MG63 (cell line): ENCODE measurements around the gene TNFRSF11A. TPM values are rescaled to one million over a fixed set of nuclear protein-coding genes. Genes with fewer than 3 reads are reported as not detected.

Source experiments
- DNase-seq: peaks from one replicate; pipeline ENCODE4 v3.0.0-alpha.2; 2020
- H3K27me3 ChIP-seq: fragments of 250-450 bp; sonication (Bioruptor Pico); 2 replicates; pipeline ENCODE4 v1.5.1; 2020; ENCODE audit warnings: mild to moderate bottlenecking, moderate library complexity
- H3K36me3 ChIP-seq: fragments of 250-450 bp; sonication (Bioruptor Pico); 2 replicates; pipeline ENCODE4 v1.5.1; 2020; ENCODE audit warnings: mild to moderate bottlenecking, moderate library complexity
- H3K4me3 ChIP-seq: fragments of 250-450 bp; sonication (Bioruptor Pico); 2 replicates; pipeline ENCODE4 v1.5.1; 2020; ENCODE audit warnings: mild to moderate bottlenecking, moderate library complexity
- H3K9me3 ChIP-seq: fragments of 250-450 bp; sonication (Bioruptor Pico); 2 replicates; pipeline ENCODE4 v1.5.1; 2020; ENCODE audit warnings: mild to moderate bottlenecking, moderate library complexity
- total RNA-seq: library from RNA; depleted of rRNA; stranded (reverse); fragments of >200 nt; shearing (Covaris generic); gene quantifications from 2 replicates; pipeline ENCODE4 v1.2.3, GENCODE V29; 2014; ENCODE audit warnings: low replicate concordance

The TNFRSF11A gene
- total RNA-seq, 1 experiment from 2014 or later = 7.0 TPM

- no peaks in the 10 kb centered on the region for H3K27me3 ChIP-seq
- H3K4me3 ChIP-seq = no peak overlapping the region
- H3K36me3 ChIP-seq = no peaks in the 10 kb centered on the region
Observed at GRCh38 chr18:62386091-62386490, 61.0 kb downstream of the TNFRSF11A start.

DNA sequence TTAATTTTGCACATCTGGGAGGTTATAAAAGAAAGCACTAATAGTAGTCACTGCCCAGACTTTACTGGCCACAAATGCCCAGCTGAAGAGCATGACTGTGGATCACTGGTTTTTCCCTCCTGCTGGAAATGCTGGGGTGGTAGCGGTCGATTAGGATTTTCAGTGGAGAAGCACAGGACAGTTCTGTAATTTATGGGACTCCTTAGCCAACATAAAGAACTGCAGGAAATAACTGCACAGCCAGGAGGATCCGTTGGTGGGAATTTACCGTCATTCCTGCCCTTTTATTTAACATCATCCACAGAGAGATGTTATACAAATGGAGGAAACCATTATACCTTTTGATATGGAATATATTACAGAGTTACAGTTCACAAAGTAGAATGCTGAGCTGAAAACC is 61.5 kb downstream of the TNFRSF11A start:
- no peak overlapping the region for H3K4me3 ChIP-seq
- H3K9me3 ChIP-seq = no peaks in the 10 kb centered on the region
- H3K27me3 ChIP-seq = no peaks in the 10 kb centered on the region
- DNase-seq = no peak
- no peaks in the 10 kb centered on the region for H3K36me3 ChIP-seq

More at GRCh38 chr18:62386091-62386490, 61.0 kb downstream of the TNFRSF11A start:
- H3K9me3 ChIP-seq = no peaks in the 10 kb centered on the region
- DNase-seq = no peak

GRCh38 chr18:62387257-62387656 is 62.1 kb downstream of the TNFRSF11A start:
- Histone ChIP-seq H3K36me3 (no peaks in the 10 kb centered on the region), H3K9me3 (no peaks in the 10 kb centered on the region), H3K27me3 (no peaks in the 10 kb centered on the region), H3K4me3 (no peak overlapping the region)
- no peak for DNase-seq

DNA sequence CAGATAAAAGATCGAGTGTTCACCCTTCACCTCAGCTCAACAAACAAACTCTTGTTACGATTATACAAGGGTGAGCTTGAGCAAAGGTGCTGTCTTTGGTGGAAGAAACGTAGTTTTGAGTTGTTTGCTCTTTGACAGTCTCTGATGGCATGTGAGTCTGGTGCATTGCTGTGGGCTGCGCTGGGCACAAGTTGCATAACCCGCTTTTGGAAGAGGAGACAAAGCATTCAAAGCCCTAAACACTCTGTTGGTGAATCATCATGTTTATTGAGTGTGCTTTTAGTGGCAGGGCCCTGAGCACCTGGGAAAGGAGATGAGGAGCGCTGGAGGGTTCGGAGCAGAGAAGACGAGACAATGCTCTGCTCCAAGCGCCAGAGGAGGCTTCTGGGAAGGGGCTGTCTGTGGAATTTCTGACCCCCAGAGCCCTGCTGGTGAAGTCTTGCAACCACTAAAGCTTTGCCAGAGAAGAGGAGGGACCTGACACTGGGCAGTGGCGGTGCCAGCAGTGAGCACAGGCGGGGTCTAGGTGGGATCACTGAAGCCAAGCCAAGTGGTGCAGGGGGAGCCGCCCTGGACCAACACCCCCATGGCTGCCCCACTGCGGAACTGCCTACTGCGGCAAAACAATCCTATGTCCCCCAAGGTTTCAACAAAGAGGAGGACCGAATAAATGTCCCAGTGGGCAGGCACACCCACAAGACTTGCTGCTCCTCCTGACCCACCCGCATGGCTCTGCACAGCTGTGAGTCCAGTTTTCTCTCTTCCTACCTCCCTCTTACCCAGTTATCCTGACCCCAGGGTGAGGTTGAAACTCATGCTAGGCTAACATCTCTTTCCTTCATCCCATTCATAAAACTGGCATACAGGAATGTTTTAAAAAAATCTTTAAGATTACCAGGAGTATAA is 64.0 kb downstream of the TNFRSF11A start:
- no peaks in the 10 kb centered on the region for H3K9me3 ChIP-seq
- no peaks in the 10 kb centered on the region for H3K36me3 ChIP-seq
- H3K4me3 ChIP-seq = no peak overlapping the region
- H3K27me3 ChIP-seq = no peaks in the 10 kb centered on the region
- no peak for DNase-seq

DNA sequence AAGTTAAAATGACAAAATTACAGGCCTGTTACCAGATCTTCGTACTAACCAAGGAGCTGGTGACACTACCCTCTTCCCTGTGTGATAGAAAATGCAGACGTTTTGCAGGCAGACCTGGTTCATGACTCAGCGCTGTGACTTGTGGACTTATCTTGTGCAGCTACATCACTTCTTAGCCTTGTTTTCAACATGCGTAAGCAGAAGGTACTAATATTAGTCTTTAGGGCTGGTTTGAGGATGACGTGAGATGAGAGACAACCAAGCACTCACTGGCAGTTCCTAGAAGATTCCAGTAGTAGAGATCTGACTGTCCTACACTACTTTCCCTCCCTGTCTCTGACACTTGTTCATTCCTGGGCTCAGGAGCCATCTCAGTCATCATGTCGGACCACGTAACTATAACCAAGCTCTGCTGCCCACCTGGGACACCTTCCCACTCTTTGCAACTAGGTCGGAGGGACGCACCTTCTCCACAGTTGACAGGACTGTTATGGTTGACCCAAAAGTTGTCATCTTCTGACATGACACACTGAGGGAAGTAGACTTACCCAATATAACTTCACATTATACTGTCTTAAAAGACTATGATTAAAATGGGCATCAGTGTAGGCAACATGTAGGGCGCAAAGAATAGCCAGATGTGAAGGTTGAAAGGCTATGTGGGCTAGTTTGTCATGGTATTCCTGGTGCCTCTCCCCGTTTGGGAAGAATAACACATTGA is 64.8 kb downstream of the TNFRSF11A start:
- no peaks in the 10 kb centered on the region for H3K27me3 ChIP-seq
- no peaks in the 10 kb centered on the region for H3K36me3 ChIP-seq
- H3K4me3 ChIP-seq = no peak overlapping the region
- H3K9me3 ChIP-seq = no peaks in the 10 kb centered on the region
- no peak for DNase-seq

DNA sequence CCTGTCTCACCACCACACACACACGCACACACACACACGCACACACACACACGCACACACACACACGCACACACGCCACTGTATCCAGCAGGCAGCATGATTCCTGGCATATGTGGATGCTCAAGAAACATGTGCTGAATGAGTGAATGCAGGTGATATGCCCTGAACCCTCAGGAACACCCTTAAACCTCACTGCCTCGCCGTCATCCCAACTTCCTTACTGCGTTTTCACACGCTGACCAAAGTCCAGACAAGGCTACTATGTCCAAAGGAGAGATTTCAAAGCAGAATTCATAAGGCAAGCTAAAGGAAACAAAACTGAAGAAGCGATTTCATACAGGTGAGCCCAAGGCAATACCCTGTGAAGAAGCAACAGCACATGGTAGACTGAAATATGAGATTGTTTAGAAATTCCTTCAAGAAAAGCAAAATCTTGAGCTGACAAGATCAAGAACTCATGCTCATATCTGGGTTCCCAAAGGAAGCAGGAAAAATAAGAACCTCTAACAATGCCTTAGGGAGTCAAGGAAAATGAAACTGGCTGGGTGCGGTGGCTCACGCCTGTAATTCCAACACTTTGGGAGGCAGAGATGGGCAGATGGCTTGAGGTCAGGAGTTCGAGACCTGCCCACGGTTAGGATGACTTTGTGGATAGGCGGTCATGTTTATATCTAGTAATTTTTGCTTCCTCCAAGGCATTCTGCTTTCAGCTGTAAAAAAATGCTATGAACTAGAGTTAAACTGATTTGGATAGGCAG is 69.1 kb downstream of the TNFRSF11A start:
- Histone ChIP-seq H3K4me3 (no peak overlapping the region), H3K27me3 (no peaks in the 10 kb centered on the region), H3K36me3 (no peaks in the 10 kb centered on the region), H3K9me3 (no peaks in the 10 kb centered on the region)
- no peak for DNase-seq

- Histone ChIP-seq H3K36me3 (no peaks in the 10 kb centered on the region), H3K9me3 (no peaks in the 10 kb centered on the region)
- no peak for DNase-seq
Observed at GRCh38 chr18:62396381-62396780, 71.3 kb downstream of the TNFRSF11A start.

GRCh38 chr18:62396967-62397366 is 71.9 kb downstream of the TNFRSF11A start:
- H3K27me3 ChIP-seq = no peaks in the 10 kb centered on the region
- H3K9me3 ChIP-seq = no peaks in the 10 kb centered on the region
- no peaks in the 10 kb centered on the region for H3K36me3 ChIP-seq
- DNase-seq = no peak
- no peak overlapping the region for H3K4me3 ChIP-seq

More at GRCh38 chr18:62396381-62396780, 71.3 kb downstream of the TNFRSF11A start:
- Histone ChIP-seq H3K27me3 (no peaks in the 10 kb centered on the region), H3K4me3 (no peak overlapping the region)

DNA sequence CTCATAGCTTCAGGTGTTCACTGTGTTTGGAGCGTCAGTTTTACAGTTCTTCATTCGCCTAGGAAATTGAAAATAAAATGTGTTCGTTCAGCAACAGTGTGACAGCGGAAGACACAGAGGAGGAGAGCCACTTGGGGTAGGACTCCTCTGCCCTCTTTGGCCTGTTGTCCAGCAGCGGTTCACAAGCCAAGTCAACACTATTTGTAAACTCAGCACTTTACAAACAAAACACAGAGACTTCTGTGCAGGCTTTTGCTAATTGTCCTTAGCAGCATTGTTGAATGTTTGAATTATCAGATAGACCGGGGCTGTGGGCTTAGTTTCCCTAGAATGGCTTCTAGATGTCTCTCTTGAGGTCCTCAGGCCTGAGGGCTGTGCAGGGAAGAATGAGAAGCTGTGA is 73.2 kb downstream of the TNFRSF11A start:
- Histone ChIP-seq H3K36me3 (no peaks in the 10 kb centered on the region), H3K27me3 (no peaks in the 10 kb centered on the region), H3K4me3 (no peak overlapping the region), H3K9me3 (no peaks in the 10 kb centered on the region)
- DNase-seq = no peak

GRCh38 chr18:62399276-62399675 is 74.2 kb downstream of the TNFRSF11A start:
- no peak for DNase-seq
- no peaks in the 10 kb centered on the region for H3K9me3 ChIP-seq
- H3K4me3 ChIP-seq = no peak overlapping the region
- H3K36me3 ChIP-seq = no peaks in the 10 kb centered on the region
- no peaks in the 10 kb centered on the region for H3K27me3 ChIP-seq

DNA sequence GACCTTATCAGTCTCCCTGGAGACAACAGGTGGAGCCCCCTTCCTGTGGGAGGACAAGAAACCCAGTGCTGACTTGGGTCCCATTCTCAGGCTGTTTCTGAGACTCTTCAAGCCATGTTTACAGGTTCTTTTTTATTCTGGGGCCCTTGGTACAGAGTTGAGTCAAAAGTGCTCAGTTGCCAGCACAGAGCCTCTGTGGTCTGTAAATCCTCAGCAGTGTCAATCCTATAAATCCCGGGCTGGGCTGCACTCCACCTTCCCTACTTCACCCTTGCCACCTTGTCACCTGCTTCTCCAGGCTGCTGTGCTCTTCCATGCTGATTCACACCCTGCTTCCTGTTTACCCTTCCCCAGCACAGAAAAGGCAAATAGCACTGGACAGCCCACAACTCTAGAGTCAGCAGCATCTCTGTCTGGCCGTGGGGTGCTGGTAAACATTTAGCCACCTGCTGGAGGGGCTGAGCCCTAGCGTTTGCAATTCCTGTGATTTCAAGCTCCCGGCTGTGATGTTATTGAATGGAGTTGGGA is 74.7 kb downstream of the TNFRSF11A start:
- H3K9me3 ChIP-seq = no peaks in the 10 kb centered on the region
- H3K36me3 ChIP-seq = no peaks in the 10 kb centered on the region
- peak; percentile 22 for DNase-seq
- H3K27me3 ChIP-seq = no peaks in the 10 kb centered on the region
- no peak overlapping the region for H3K4me3 ChIP-seq

DNA sequence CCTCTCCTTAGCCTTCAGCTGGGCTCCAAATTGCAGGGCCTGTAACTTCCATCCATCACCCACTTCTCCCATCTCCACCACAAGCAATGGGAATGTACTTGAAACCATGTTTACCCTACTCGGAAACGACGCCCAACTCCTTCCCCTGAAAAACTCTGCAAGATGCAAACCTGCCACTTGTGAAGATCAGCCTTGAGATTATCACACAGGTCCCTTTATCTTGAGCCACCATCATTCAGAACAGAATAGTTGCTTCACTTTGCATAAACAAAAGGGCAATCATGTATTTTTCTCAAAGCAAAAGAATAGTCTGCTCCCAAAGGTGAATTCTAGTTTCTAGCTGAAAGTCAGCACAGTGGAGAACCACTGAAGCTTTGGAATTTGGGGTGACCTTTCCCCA is 75.8 kb downstream of the TNFRSF11A start:
- no peaks in the 10 kb centered on the region for H3K27me3 ChIP-seq
- H3K9me3 ChIP-seq = no peaks in the 10 kb centered on the region
- H3K36me3 ChIP-seq = no peaks in the 10 kb centered on the region
- no peak overlapping the region for H3K4me3 ChIP-seq
- no peak for DNase-seq

- no peaks in the 10 kb centered on the region for H3K36me3 ChIP-seq
- H3K27me3 ChIP-seq = no peaks in the 10 kb centered on the region
- DNase-seq = no peak
Observed at GRCh38 chr18:62402342-62402948, 77.3 kb downstream of the TNFRSF11A start.

DNA sequence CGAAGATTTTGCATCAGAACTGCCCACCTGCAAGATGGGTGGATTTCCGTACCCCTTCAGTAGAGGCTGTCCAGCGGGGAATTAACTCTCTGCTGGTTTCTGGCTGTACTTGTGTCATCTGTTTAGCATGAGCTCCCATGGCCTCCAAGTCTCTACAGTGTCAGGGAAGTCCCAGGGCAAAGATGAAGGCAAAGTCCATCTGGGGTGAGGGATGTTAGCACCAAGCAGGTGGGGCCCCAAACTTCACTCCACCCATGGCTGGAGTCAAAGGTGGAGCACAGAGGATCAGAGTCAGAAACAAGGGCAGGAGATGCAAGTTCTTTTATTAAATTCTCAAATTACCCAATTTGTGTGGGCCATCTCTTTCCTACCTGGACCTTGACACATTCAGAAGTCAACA is 78.0 kb downstream of the TNFRSF11A start:
- DNase-seq = no peak
- H3K27me3 ChIP-seq = no peaks in the 10 kb centered on the region
- H3K4me3 ChIP-seq = no peak overlapping the region
- H3K9me3 ChIP-seq = no peaks in the 10 kb centered on the region
- no peaks in the 10 kb centered on the region for H3K36me3 ChIP-seq

More at GRCh38 chr18:62402342-62402948, 77.3 kb downstream of the TNFRSF11A start:
- H3K4me3 ChIP-seq = no peak overlapping the region
- H3K9me3 ChIP-seq = no peaks in the 10 kb centered on the region

DNA sequence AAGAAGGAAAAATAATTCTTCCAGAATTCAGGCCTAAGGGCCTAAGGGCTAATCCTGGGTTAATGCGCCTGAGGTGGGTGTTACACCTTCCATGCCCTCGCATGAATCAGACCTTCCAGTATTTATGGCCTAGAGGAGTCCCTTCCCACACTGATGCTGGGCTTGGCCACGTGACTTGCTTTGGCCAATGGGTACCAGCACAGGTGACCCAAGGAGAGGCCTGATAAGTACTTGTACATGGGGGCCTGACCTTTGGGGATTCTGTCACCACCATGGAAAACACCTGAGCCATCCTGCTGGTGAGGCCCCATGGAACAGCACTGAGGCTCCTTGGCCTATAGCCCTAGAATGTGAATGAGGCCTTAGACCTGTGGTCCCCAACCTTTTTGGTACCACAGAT is 79.8 kb downstream of the TNFRSF11A start:
- no peak for DNase-seq
- Histone ChIP-seq H3K4me3 (no peak overlapping the region), H3K9me3 (no peaks in the 10 kb centered on the region), H3K27me3 (no peaks in the 10 kb centered on the region), H3K36me3 (no peaks in the 10 kb centered on the region)

- no peak for DNase-seq
- H3K36me3 ChIP-seq = no peaks in the 10 kb centered on the region
- no peaks in the 10 kb centered on the region for H3K9me3 ChIP-seq
- H3K4me3 ChIP-seq = no peak overlapping the region
- no peaks in the 10 kb centered on the region for H3K27me3 ChIP-seq
Observed at GRCh38 chr18:62407660-62408059, 82.5 kb downstream of the TNFRSF11A start.
